Superior temporal gyrus (tissue), 1 donor: ENCODE data around the gene CFAP20DC.
"Not testable (repeated sequence)": the region's sequence is repeated elsewhere in the genome, so short reads cannot be mapped to it uniquely, and the experiment has no call there.

ENCODE experiments used
- DNase-seq: peaks from one replicate; pipeline ENCODE4 v3.0.0-alpha.2; 2016; ENCODE audit errors: extremely low spot score

The CFAP20DC gene

DNA sequence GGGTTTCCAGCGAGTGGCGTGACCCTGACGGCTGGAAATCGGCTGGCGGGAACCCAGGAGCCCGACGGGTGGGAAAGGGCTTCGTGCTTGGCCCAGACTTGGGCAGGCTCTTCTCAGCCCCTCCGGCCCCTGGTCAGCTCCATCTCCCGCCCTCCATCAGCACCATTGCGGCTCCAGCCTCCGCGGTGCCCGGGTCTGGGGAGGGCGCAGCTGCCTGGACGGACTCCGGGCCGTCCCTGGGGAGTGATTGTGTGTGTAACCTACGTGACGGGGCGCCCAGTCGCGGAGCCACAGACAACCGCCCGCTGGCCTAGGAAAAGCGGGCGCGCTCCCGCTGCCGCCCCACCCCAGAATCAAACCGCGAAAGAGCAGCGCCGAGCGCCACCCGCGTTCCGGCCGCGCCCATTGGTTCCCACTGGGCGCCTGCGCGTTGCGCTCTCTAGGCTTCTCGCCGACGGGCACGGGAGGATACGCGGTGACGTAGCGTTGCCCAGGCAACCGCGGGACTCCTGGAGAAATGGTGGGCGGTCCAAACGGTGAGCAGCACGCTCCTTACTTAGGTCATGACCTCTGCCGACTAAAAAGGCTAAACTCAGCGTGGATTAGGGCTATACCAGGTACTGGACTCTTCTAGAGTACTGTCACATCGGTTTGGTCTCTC, at the start of gene CFAP20DC:
TSS of gene CFAP20DC (minus strand) at position 355 of the 661 bp plus-strand sequence. CDS start 394 bp downstream, outside the sequence.
- DNase-seq, result peak; percentile 80

GRCh38 chr3:59098516-59098915, 48.7 kb upstream of the CFAP20DC start:
- not testable (repeated sequence) for DNase-seq

GRCh38 chr3:59094446-59094845, 44.6 kb upstream of the CFAP20DC start:
- DNase-seq, result no peak

GRCh38 chr3:59093521-59093920, 43.7 kb upstream of the CFAP20DC start:
- no peak for DNase-seq

- no peak for DNase-seq
Observed at GRCh38 chr3:59088761-59089160, 38.9 kb upstream of the CFAP20DC start.

GRCh38 chr3:59085976-59086375, 36.2 kb upstream of the CFAP20DC start:
- DNase-seq, result no peak

- no peak for DNase-seq
Observed at GRCh38 chr3:59084583-59084982, 34.8 kb upstream of the CFAP20DC start.

GRCh38 chr3:59082106-59082505, 32.3 kb upstream of the CFAP20DC start:
- no peak for DNase-seq

DNA sequence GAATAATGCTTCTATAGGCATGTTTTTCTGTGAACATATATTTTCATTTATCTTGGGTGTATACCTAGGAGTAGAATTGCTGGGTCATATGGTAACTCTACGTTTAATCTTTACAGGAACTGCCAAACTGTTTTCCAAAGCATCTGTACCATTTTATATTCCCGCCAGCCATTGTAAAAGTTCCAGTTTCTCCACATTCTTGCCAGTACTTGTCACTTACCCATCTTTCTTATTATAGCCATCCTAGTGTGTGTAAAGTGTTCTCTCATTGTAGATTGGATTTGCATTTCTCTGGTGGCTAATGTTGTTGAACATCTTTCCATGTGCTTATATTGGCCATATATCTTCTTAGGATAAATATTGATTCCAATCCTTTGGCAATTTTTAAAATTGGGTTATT, 31.2 kb upstream of the CFAP20DC start:
- DNase-seq, result no peak

DNA sequence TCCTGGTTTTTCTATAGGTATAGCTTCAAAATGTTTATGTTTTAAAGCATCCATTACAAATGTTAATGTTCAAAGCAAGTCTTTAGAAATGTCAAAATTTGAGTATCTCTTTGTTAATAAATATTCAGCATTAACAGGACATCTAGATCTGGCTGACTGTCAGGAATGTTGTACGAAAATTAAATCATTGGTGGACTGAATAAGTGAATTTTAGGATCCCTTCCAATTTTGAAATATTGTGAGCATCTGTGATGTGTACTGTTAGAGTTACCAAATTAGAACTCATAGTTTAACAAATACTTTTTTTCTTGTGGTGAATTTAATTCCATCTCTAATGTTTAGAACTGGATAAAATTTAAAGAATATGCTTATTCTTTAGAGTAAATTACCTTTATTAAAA, 30.1 kb upstream of the CFAP20DC start:
- DNase-seq, result no peak

- no peak for DNase-seq
Observed at GRCh38 chr3:59074764-59075163, 24.9 kb upstream of the CFAP20DC start.

DNA sequence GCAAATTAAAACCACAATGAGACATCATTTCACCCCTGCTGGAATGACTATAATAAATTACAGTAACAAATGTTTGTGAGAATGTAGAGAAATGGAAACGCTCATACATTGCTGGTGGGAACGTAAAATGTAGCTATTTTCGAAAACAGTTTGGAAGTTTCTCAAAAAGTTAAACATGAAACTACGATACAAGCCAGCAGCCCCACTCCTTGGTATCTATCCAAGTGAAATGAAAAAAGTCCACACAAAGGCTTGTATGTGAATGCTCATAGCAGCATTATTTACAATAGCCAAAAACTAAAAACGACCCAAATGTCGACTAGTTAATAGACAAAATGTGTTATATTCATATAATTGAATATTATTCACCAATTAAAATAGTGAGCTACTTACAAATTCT, 22.9 kb upstream of the CFAP20DC start:
- DNase-seq, result no peak

- no peak for DNase-seq
Observed at GRCh38 chr3:59069838-59070237, 20.0 kb upstream of the CFAP20DC start.

DNA sequence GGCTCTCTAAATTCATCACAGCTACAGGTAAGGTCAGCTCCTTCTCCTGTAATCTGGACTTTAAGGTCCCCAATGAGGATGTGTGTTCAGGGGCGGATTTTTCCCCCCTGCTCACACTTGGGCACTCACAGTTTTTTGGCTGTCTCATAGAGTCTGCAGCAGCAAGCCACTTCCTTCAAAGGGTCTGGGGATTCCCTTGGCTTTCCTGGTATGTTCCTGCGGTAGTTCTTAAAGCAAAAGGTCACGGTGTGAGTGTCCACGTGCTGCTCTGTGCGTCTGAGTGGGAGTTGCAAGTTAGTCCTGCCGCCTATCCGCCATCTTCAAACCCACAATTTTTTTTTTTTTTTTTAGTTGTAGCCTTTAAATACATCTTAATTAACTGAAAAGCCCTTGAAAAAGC, 15.4 kb upstream of the CFAP20DC start:
- no peak for DNase-seq

DNA sequence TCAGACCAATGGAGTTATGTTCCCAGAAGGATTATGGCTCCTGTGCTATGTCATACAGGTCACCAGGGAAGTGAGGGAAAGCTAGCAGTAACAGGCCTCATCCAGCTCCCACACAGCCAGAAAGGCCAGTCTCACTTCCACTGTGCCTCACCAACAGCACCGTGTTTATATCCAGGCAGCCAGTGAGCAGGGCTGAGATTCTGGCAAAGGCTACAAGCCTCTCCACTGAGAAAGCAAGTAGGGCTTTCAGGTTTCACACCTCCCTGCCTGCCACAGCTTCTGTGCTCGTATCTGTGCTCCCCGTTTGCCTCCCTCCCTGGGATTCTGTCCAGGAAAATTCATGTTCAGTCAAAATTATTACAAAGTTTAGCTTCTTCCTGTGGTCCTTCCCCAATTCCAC, 14.9 kb upstream of the CFAP20DC start:
- no peak for DNase-seq

DNA sequence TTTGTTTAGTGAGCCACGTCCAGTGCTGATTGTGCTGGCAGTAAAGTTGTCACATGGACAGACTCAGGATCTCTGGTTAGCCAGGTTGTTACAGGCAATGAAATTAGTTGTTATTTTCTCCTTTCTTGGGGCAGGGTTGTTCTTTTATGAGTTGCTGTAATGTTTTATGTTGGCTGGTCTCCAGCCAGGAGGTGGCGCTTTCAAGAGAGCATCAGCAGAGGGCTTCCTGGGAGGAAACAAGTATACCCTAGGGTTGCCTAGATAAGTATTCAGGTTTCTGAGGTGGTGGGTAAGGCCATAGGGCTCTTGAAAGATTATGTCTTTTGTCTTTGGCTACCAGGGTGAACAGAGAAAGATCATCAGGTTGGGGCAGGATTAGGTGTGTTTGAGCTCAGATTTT, 14.5 kb upstream of the CFAP20DC start:
- no peak for DNase-seq

DNA sequence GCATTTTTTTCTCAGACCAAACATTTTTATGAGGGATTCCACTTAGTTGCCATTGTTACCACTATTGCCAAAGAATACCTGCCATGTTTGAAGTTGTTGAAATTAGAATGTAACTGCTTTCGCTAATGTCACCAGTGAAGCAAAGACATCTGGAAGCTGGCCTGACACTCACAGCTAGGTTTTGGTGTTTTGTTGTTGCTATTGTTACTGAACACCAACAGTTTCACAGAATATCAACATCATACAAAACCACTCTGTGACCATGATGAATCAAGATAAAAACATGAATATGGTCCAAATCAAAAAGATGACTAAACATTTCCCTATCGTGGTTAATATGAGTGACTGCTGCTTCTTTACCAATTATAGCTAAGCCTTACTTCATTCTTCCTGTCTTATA, 6.9 kb upstream of the CFAP20DC start:
- no peak for DNase-seq

DNA sequence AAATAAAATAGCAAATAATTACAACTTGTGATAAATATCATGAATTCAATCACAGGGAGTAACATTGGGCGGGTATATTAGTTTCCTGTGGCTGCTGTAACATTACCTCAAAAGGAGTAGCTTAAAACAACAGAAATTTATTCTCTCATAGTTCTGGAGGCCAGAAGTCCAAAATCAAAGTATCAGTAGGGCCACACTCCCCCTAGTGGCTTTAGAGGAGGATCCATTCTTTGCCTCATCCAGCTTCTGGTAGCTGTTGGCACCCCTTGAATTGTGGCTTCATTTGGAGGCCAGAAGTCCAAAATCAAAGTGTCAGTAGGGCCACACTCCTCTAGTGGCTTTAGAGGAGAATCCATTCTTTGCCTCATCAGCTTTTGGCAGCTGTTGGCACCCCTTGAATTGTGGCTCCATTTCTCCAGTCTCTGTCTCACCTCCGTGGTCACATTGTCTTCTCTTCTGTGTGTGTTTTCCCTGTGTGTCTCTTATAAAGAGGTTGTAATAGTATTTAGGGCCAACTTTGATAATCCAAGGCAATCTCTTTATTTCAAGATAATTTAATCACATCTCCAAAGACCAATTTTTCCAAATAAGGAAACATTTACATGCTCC, 3.1 kb upstream of the CFAP20DC start:
- DNase-seq, result no peak

GRCh38 chr3:59050811-59051414, 1.1 kb upstream of the CFAP20DC start:
- DNase-seq, result not testable (repeated sequence)

DNA sequence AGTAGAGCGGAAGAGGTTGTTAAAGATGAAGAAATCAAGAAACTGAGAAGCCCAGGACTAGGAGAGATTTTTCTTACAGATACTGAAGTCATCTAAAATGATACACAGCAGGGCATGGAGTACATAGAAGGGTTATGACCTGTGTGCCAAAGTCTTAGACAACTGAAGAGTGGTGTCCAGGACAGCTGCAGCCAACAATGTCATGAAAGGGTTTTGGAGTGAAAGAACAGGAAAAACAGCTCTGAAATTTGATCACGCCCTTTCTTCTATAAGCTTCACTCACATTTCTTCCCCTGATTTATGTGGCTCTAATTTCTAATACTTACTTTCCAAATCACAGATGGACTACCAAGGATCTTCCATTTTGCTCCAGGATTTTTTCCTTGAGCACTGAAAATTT, 3.0 kb downstream of the CFAP20DC start:
- DNase-seq, result no peak

GRCh38 chr3:59043391-59043790, 6.4 kb downstream of the CFAP20DC start:
- DNase-seq, result no peak

GRCh38 chr3:59040902-59041301, 8.9 kb downstream of the CFAP20DC start:
- no peak for DNase-seq

GRCh38 chr3:59027607-59028006, 22.2 kb downstream of the CFAP20DC start:
- DNase-seq, result no peak
